ENCODE data around the gene KBTBD12.

DNA sequence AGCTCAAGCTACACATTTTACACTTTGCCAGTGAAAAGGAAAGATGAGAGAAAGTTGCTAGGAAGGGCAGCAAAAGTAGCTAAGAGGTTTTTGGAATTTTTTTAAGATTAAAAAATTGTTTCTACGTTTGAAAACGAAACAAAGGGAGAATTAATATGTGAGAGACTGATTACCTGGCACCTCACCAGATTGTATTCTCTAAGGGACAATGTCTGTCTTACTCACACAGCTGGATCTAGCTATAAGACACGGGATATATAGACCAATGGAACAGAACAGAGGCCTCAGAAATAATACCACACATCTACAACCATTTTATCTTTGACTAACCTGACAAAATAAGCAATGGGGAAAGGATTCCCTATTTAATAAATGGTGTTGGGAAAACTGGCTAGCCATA, 9.5 kb upstream of the KBTBD12 start:
- TF ChIP-seq, protein P1, sequence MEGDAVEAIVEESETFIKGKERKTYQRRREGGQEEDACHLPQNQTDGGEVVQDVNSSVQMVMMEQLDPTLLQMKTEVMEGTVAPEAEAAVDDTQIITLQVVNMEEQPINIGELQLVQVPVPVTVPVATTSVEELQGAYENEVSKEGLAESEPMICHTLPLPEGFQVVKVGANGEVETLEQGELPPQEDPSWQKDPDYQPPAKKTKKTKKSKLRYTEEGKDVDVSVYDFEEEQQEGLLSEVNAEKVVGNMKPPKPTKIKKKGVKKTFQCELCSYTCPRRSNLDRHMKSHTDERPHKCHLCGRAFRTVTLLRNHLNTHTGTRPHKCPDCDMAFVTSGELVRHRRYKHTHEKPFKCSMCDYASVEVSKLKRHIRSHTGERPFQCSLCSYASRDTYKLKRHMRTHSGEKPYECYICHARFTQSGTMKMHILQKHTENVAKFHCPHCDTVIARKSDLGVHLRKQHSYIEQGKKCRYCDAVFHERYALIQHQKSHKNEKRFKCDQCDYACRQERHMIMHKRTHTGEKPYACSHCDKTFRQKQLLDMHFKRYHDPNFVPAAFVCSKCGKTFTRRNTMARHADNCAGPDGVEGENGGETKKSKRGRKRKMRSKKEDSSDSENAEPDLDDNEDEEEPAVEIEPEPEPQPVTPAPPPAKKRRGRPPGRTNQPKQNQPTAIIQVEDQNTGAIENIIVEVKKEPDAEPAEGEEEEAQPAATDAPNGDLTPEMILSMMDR (IDR thresholded peaks at IDR 0.05; ENCODE audit: insufficient read depth, low read length, poor library complexity, severe bottlenecking): no peak
- no peak for TF ChIP-seq EZH2phosphoT487 (conservative IDR thresholded peaks at IDR 0.05; ENCODE audit: low read length)
